AG10803 (cell line): ENCODE measurements around the gene APOC4.

Experiments used
- DNase-seq: peaks from one replicate; pipeline ENCODE4 v3.0.0; 2010; ENCODE audit warnings: low read depth
- H3K4me3 ChIP-seq: 2 replicates; pipeline ENCODE4 v1.5.1; 2011; ENCODE audit warnings: mild to moderate bottlenecking, low read length, control low read depth
- CTCF ChIP-seq: conservative IDR thresholded peaks from 2 replicates; pipeline ENCODE4 v1.5.1; 2011; ENCODE audit warnings: mild to moderate bottlenecking, low read length, control low read depth, inconsistent platforms

The APOC4 gene

GRCh38 chr19:44973982-44974735, 32.1 kb downstream of the APOC4 start:
- no peak for TF ChIP-seq CTCF
- DNase-seq, result no peak
- no peak overlapping the region for H3K4me3 ChIP-seq

- DNase-seq, result no peak
- H3K4me3 ChIP-seq, result no peak overlapping the region
- no peak for TF ChIP-seq CTCF
These were observed 32.8 kb downstream of the APOC4 start for GRCh38 chr19:44974857-44975256.

- no peak overlapping the region for H3K4me3 ChIP-seq
- TF ChIP-seq CTCF, result no peak
- DNase-seq, result no peak
These were observed 33.4 kb downstream of the APOC4 start for GRCh38 chr19:44975444-44975843.

- no peak for TF ChIP-seq CTCF
- no peak overlapping the region for H3K4me3 ChIP-seq
- no peak for DNase-seq
These were observed 42.0 kb downstream of the APOC4 start for GRCh38 chr19:44984005-44984404.

- H3K4me3 ChIP-seq, result no peak overlapping the region
- no peak for DNase-seq
- TF ChIP-seq CTCF, result no peak
These were observed 43.4 kb downstream of the APOC4 start for GRCh38 chr19:44985445-44985844.

- no peak for TF ChIP-seq CTCF
- DNase-seq, result no peak
- no peak overlapping the region for H3K4me3 ChIP-seq
These were observed 44.4 kb downstream of the APOC4 start for GRCh38 chr19:44986389-44986788.

GRCh38 chr19:44987148-44987675, 45.2 kb downstream of the APOC4 start:
- H3K4me3 ChIP-seq, result no peak overlapping the region
- no peak for DNase-seq
- no peak for TF ChIP-seq CTCF
